ENCODE results near the gene ZNF652.
"Not testable (repeated sequence)": the region's sequence is repeated elsewhere in the genome, so short reads cannot be mapped to it uniquely, and the experiment has no call there.

Gene ZNF652

DNA sequence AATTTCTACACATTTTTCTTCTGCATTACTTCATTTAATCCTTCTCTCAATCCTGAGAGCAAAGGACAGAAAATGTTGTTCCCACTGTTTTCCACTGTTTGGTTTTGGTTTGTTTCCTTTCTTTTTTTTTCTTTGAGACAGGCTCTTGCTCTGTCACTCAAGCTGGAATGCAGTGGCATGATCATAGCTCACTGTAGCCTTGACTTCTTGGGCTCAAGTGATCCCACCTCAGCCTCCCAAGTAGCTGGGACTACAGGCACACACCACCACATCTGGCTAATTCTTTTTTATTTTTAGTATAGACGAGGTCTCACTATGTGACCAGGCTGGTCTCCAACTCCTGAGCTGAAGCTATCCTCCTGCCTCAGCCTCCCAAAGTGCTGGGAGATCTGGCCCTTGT is 7.0 kb upstream of the ZNF652 start:
- Histone ChIP-seq H3K9me2 (replicated peaks; ENCODE audit: low read depth, low read length) (no peaks in the 10 kb centered on the region), H3K36me3 (ENCODE audit: insufficient read depth, low read length) (no peaks in the 10 kb centered on the region), H3K79me2 (ENCODE audit: insufficient read depth, low read length) (no peaks in the 10 kb centered on the region), H3K9ac (ENCODE audit: low read depth, low read length, poor library complexity, severe bottlenecking) (no peak overlapping the region), H3F3A (ENCODE audit: low read depth) (no peaks in the 10 kb centered on the region), H3K4me3 (ENCODE audit: low read length, poor library complexity, severe bottlenecking) (no peak overlapping the region), H3K27me3 (ENCODE audit: insufficient read depth, low read length, poor library complexity, severe bottlenecking) (no peaks in the 10 kb centered on the region), H2AFZ (ENCODE audit: low read length) (no peak overlapping the region), H3K4me2 (ENCODE audit: low read depth, low read length, poor library complexity, severe bottlenecking) (no peak overlapping the region), H3K4me1 (ENCODE audit: insufficient read depth, low read length, poor library complexity, severe bottlenecking) (peaks cover 9% of the 10 kb centered on the region), H3K9me3 (ENCODE audit: insufficient read depth, low read depth, low read length) (no peaks in the 10 kb centered on the region), H4K20me1 (ENCODE audit: insufficient read depth, low read length, poor library complexity, severe bottlenecking) (no peaks in the 10 kb centered on the region)
- TF ChIP-seq EZH2phosphoT487 (IDR thresholded peaks at IDR 0.05; ENCODE audit: borderline replicate concordance): no peak
- TF ChIP-seq, protein P1, sequence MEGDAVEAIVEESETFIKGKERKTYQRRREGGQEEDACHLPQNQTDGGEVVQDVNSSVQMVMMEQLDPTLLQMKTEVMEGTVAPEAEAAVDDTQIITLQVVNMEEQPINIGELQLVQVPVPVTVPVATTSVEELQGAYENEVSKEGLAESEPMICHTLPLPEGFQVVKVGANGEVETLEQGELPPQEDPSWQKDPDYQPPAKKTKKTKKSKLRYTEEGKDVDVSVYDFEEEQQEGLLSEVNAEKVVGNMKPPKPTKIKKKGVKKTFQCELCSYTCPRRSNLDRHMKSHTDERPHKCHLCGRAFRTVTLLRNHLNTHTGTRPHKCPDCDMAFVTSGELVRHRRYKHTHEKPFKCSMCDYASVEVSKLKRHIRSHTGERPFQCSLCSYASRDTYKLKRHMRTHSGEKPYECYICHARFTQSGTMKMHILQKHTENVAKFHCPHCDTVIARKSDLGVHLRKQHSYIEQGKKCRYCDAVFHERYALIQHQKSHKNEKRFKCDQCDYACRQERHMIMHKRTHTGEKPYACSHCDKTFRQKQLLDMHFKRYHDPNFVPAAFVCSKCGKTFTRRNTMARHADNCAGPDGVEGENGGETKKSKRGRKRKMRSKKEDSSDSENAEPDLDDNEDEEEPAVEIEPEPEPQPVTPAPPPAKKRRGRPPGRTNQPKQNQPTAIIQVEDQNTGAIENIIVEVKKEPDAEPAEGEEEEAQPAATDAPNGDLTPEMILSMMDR (conservative IDR thresholded peaks at IDR 0.05; ENCODE audit: low read length): no peak

DNA sequence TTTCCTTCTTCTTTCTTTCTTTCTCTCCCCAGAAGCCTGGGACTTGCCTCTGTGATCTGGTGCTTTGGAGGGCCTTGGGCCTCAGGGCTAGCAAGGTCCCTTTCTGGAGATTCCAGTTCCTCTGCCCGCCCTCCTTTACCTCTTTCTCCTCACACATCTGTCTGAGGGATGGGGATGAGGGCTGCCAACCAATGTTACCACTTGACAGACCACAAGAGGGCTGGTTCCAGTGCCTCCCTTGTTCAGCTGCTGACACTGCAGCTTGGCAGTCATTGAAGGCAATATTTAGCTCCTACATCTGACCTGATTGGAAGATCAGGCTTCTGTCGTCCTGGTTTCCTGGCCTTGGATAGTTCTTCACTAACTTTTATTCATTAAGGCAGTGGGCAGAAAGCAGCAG is 3.6 kb upstream of the ZNF652 start:
- Histone ChIP-seq H3K27me3 (ENCODE audit: insufficient read depth, low read length, poor library complexity, severe bottlenecking) (no peaks in the 10 kb centered on the region), H3K4me1 (ENCODE audit: insufficient read depth, low read length, poor library complexity, severe bottlenecking) (peaks cover 19% of the 10 kb centered on the region), H3K9me3 (ENCODE audit: insufficient read depth, low read depth, low read length) (no peaks in the 10 kb centered on the region), H3K9ac (ENCODE audit: low read depth, low read length, poor library complexity, severe bottlenecking) (no peak overlapping the region), H3K4me3 (ENCODE audit: low read length, poor library complexity, severe bottlenecking) (no peak overlapping the region), H3K9me2 (replicated peaks; ENCODE audit: low read depth, low read length) (no peaks in the 10 kb centered on the region), H2AFZ (ENCODE audit: low read length) (no peak overlapping the region), H3K4me2 (ENCODE audit: low read depth, low read length, poor library complexity, severe bottlenecking) (no peak overlapping the region), H4K20me1 (ENCODE audit: insufficient read depth, low read length, poor library complexity, severe bottlenecking) (peaks cover 5% of the 10 kb centered on the region), H3F3A (ENCODE audit: low read depth) (no peaks in the 10 kb centered on the region), H3K36me3 (ENCODE audit: insufficient read depth, low read length) (no peaks in the 10 kb centered on the region), H3K79me2 (ENCODE audit: insufficient read depth, low read length) (peaks cover 4% of the 10 kb centered on the region)
- TF ChIP-seq, protein P1 (conservative IDR thresholded peaks at IDR 0.05; ENCODE audit: low read length): peak; percentile 65
- no peak for TF ChIP-seq EZH2phosphoT487 (IDR thresholded peaks at IDR 0.05; ENCODE audit: borderline replicate concordance)

DNA sequence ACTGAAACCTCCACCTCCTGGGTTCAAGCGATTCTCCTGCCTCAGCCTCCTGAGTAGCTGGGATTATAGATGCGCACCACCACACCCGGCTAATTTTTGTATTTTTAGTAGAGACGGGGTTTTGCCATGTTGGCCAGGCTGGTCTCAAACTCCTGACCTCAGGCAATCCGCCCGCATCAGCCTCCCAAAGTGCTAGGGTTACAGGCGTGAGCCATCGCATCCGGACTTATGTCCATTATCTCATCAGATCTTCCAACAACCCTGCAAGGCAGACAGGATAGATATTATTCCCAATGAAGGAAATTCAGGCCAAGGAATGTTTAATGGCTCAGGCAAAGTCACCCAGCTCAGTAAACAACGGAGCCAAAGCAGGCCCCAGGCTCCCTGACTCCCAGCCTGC is 3.1 kb upstream of the ZNF652 start:
- H3K79me2 ChIP-seq (ENCODE audit: insufficient read depth, low read length); H4K20me1 ChIP-seq (ENCODE audit: insufficient read depth, low read length, poor library complexity, severe bottlenecking); H3K36me3 ChIP-seq (ENCODE audit: insufficient read depth, low read length); H3K9me2 ChIP-seq (replicated peaks; ENCODE audit: low read depth, low read length); H2AFZ ChIP-seq (ENCODE audit: low read length); H3K4me3 ChIP-seq (ENCODE audit: low read length, poor library complexity, severe bottlenecking); H3F3A ChIP-seq (ENCODE audit: low read depth); H3K9me3 ChIP-seq (ENCODE audit: insufficient read depth, low read depth, low read length); H3K27me3 ChIP-seq (ENCODE audit: insufficient read depth, low read length, poor library complexity, severe bottlenecking); H3K4me2 ChIP-seq (ENCODE audit: low read depth, low read length, poor library complexity, severe bottlenecking); H3K9ac ChIP-seq (ENCODE audit: low read depth, low read length, poor library complexity, severe bottlenecking): not testable (repeated sequence)
- peaks cover 23% of the 10 kb centered on the region for H3K4me1 ChIP-seq (ENCODE audit: insufficient read depth, low read length, poor library complexity, severe bottlenecking)

DNA sequence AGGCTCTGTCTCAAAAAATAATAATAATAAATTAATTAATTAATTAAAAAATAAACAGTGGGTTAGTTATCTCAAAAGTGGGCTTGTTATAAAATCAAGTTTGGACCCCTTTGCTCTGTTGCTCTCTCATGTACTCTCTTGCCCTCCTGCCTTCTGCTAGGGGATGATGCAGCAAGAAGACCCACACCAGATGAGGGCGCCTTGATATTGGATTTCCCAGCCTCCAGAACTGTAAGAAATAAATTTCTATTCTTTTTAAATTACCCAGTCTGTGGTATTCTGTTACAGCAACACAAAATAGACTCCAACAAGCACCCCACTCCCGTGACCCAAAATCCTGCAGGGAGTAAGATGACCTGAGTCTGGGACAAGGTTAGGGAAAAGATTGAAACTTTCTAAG is 2.1 kb upstream of the ZNF652 start:
- TF ChIP-seq, protein P1 (conservative IDR thresholded peaks at IDR 0.05; ENCODE audit: low read length): peak; percentile 49
- TF ChIP-seq EZH2phosphoT487 (IDR thresholded peaks at IDR 0.05; ENCODE audit: borderline replicate concordance): no peak
- no peaks in the 10 kb centered on the region for H3K36me3 ChIP-seq (ENCODE audit: insufficient read depth, low read length)

More for the DNA sequence above, 2.1 kb upstream of the ZNF652 start:
- no peaks in the 10 kb centered on the region for H3K9me3 ChIP-seq (ENCODE audit: insufficient read depth, low read depth, low read length)
- no peak overlapping the region for H3K4me3 ChIP-seq (ENCODE audit: low read length, poor library complexity, severe bottlenecking)
- peaks cover 19% of the 10 kb centered on the region for H4K20me1 ChIP-seq (ENCODE audit: insufficient read depth, low read length, poor library complexity, severe bottlenecking)
- no peaks in the 10 kb centered on the region for H3K27me3 ChIP-seq (ENCODE audit: insufficient read depth, low read length, poor library complexity, severe bottlenecking)
- peaks cover 34% of the 10 kb centered on the region for H3K4me1 ChIP-seq (ENCODE audit: insufficient read depth, low read length, poor library complexity, severe bottlenecking)
- H3F3A ChIP-seq (ENCODE audit: low read depth): no peaks in the 10 kb centered on the region
- no peak overlapping the region for H3K9ac ChIP-seq (ENCODE audit: low read depth, low read length, poor library complexity, severe bottlenecking)
- no peak overlapping the region for H2AFZ ChIP-seq (ENCODE audit: low read length)
- no peaks in the 10 kb centered on the region for H3K9me2 ChIP-seq (replicated peaks; ENCODE audit: low read depth, low read length)
- H3K79me2 ChIP-seq (ENCODE audit: insufficient read depth, low read length): peaks cover 20% of the 10 kb centered on the region
- H3K4me2 ChIP-seq (ENCODE audit: low read depth, low read length, poor library complexity, severe bottlenecking): no peak overlapping the region

Measured in Loucy (cell line).